Measurements from ENCODE around the gene EFEMP1.

The EFEMP1 gene, protein sequence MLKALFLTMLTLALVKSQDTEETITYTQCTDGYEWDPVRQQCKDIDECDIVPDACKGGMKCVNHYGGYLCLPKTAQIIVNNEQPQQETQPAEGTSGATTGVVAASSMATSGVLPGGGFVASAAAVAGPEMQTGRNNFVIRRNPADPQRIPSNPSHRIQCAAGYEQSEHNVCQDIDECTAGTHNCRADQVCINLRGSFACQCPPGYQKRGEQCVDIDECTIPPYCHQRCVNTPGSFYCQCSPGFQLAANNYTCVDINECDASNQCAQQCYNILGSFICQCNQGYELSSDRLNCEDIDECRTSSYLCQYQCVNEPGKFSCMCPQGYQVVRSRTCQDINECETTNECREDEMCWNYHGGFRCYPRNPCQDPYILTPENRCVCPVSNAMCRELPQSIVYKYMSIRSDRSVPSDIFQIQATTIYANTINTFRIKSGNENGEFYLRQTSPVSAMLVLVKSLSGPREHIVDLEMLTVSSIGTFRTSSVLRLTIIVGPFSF

DNA sequence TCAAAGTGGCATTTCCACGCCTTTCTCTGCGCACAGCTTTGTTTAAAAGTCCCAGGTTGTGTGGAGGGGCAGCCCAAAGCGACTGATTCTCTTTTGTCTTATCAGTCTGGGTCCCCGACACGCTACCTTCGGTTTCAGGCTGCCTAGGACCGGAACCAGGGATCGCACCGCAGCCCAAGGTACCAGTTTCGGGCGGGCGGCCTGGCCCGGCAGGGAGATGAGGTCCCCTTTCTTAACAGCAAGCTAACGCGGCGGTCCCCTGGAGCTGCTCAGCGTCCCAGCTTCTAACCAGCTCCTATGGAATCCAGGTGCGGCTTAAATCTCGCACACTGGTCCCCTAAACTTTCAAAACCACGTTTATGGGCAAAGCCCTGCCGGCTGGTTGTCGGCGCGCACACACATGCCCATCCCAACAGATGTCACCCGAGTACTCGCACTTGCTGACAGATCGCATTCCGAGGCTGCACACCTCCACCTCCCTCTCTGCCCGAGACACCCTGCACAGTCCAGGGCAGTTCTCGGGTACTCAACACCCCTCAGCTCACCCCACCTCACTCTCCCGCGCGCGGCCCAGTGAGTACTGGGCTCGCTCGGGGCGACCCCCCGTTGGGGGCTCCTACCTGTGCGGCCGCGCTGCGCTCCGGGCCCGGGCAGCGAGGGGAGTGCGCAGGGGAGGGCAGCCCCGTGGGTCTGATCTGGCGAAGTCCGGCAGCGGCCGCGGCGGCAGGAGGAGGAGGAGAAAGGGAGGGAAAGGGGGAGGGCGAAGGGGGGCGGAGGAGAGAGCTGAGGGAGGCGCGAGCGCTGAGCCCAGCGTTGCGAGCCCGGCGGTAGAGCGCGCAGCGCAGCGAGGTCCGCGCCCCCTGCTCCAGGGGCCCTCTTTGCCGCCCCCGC lies at the start of gene EFEMP1:
Gene EFEMP1 (minus strand): TSS at position 692 of the 891 bp plus-strand sequence. CDS start 1,342 bp downstream, outside the sequence.
- H3K9me3 ChIP-seq (ENCODE audit: control insufficient read depth in 5 of 5, low read length in 5 of 5), result no peaks in the 10 kb centered on the region
- peak within 1 kb of the TSS; percentile 50 to 92 (median 78) for H3K9ac ChIP-seq (ENCODE audit: low read length in 5 of 5)
- H3K36me3 ChIP-seq (ENCODE audit: control insufficient read depth in 5 of 5, insufficient read depth in 5 of 5, low read length in 5 of 5), result peaks cover 0 to 3% (median 2%) of the 10 kb centered on the region in 5 donors
- H3K4me1 ChIP-seq (ENCODE audit: control insufficient read depth in 5 of 5, insufficient read depth in 5 of 5, low read length in 5 of 5), result peaks cover 0 to 43% (median 28%) of the 10 kb centered on the region in 5 donors
- peak within 1 kb of the TSS; percentile 55 for H3K27ac ChIP-seq (ENCODE audit: low read depth, low read length)
- peaks cover 0 to 13% (median 0%) of the 10 kb centered on the region in 5 donors for H3K27me3 ChIP-seq (ENCODE audit: control insufficient read depth in 5 of 5, insufficient read depth in 4 of 5, low read length in 5 of 5)
- H3K4me3 ChIP-seq (ENCODE audit: low read depth in 1 of 5, low read length in 5 of 5), result peak within 1 kb of the TSS; percentile 76 to 96 (median 88)

- H3K27me3 ChIP-seq (ENCODE audit: control insufficient read depth in 5 of 5, insufficient read depth in 4 of 5, low read length in 5 of 5), result no peaks in the 10 kb centered on the region
- H3K27ac ChIP-seq (ENCODE audit: low read depth, low read length), result no peak overlapping the region
- H3K4me1 ChIP-seq (ENCODE audit: control insufficient read depth in 5 of 5, insufficient read depth in 5 of 5, low read length in 5 of 5), result peaks cover 0 to 18% (median 9%) of the 10 kb centered on the region in 5 donors
- H3K9ac ChIP-seq (ENCODE audit: low read length in 5 of 5), result no peak overlapping the region
- H3K36me3 ChIP-seq (ENCODE audit: control insufficient read depth in 5 of 5, insufficient read depth in 5 of 5, low read length in 5 of 5), result no peaks in the 10 kb centered on the region
- no peak overlapping the region for H3K4me3 ChIP-seq (ENCODE audit: low read depth in 1 of 5, low read length in 5 of 5)
- H3K9me3 ChIP-seq (ENCODE audit: control insufficient read depth in 5 of 5, low read length in 5 of 5), result no peaks in the 10 kb centered on the region
These were observed 46.9 kb upstream of the EFEMP1 start for GRCh38 chr2:55970500-55970899.

DNA sequence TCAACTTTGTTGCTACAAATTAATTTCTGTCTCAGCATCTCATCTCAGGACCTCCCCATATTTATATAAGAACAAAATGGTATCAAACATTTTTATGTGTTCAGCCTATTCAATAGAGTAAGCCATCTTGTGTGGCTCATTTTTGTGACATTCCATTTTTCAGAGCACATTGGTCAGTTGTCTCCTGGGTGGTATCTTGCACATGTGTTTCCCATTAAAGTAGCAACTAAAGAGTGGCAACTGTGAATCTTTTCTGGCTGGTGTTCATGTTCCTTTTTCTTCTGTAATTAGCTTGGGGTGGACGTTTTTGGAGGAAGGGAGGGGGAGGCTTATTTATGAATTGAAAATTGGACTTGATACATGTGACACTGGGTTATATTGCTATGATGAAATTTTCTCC lies 45.4 kb upstream of the EFEMP1 start:
- Histone ChIP-seq H3K4me3 (ENCODE audit: low read depth in 1 of 5, low read length in 5 of 5) (no peak overlapping the region), H3K9ac (ENCODE audit: low read length in 5 of 5) (no peak overlapping the region), H3K9me3 (ENCODE audit: control insufficient read depth in 5 of 5, low read length in 5 of 5) (no peaks in the 10 kb centered on the region), H3K27ac (ENCODE audit: low read depth, low read length) (no peak overlapping the region), H3K27me3 (ENCODE audit: control insufficient read depth in 5 of 5, insufficient read depth in 4 of 5, low read length in 5 of 5) (no peaks in the 10 kb centered on the region), H3K36me3 (ENCODE audit: control insufficient read depth in 5 of 5, insufficient read depth in 5 of 5, low read length in 5 of 5) (no peaks in the 10 kb centered on the region), H3K4me1 (ENCODE audit: control insufficient read depth in 5 of 5, insufficient read depth in 5 of 5, low read length in 5 of 5) (peaks cover 0 to 22% (median 13%) of the 10 kb centered on the region in 5 donors)

GRCh38 chr2:55966401-55967118 lies 43.0 kb upstream of the EFEMP1 start:
- no peak overlapping the region for H3K9ac ChIP-seq (ENCODE audit: low read length in 5 of 5)
- H3K9me3 ChIP-seq (ENCODE audit: control insufficient read depth in 5 of 5, low read length in 5 of 5), result no peaks in the 10 kb centered on the region
- no peaks in the 10 kb centered on the region for H3K36me3 ChIP-seq (ENCODE audit: control insufficient read depth in 5 of 5, insufficient read depth in 5 of 5, low read length in 5 of 5)
- no peak overlapping the region for H3K4me3 ChIP-seq (ENCODE audit: low read depth in 1 of 5, low read length in 5 of 5)
- peaks cover 0 to 22% (median 13%) of the 10 kb centered on the region in 5 donors for H3K4me1 ChIP-seq (ENCODE audit: control insufficient read depth in 5 of 5, insufficient read depth in 5 of 5, low read length in 5 of 5)
- peak overlapping the region; percentile 45 for H3K27ac ChIP-seq (ENCODE audit: low read depth, low read length)
- H3K27me3 ChIP-seq (ENCODE audit: control insufficient read depth in 5 of 5, insufficient read depth in 4 of 5, low read length in 5 of 5), result no peaks in the 10 kb centered on the region

- Histone ChIP-seq H3K4me1 (ENCODE audit: control insufficient read depth in 5 of 5, insufficient read depth in 5 of 5, low read length in 5 of 5) (peaks cover 0 to 21% (median 13%) of the 10 kb centered on the region in 5 donors), H3K4me3 (ENCODE audit: low read depth in 1 of 5, low read length in 5 of 5) (no peak overlapping the region)
These were observed 42.4 kb upstream of the EFEMP1 start for GRCh38 chr2:55965966-55966365.

GRCh38 chr2:55965276-55965675 lies 41.7 kb upstream of the EFEMP1 start:
- Histone ChIP-seq H3K36me3 (ENCODE audit: control insufficient read depth in 5 of 5, insufficient read depth in 5 of 5, low read length in 5 of 5) (no peaks in the 10 kb centered on the region), H3K4me1 (ENCODE audit: control insufficient read depth in 5 of 5, insufficient read depth in 5 of 5, low read length in 5 of 5) (peaks cover 0 to 18% (median 13%) of the 10 kb centered on the region in 5 donors), H3K9me3 (ENCODE audit: control insufficient read depth in 5 of 5, low read length in 5 of 5) (no peaks in the 10 kb centered on the region), H3K9ac (ENCODE audit: low read length in 5 of 5) (peak overlapping the region in 1 of 5 donors; percentile 41), H3K27ac (ENCODE audit: low read depth, low read length) (peak overlapping the region; percentile 45), H3K27me3 (ENCODE audit: control insufficient read depth in 5 of 5, insufficient read depth in 4 of 5, low read length in 5 of 5) (no peaks in the 10 kb centered on the region), H3K4me3 (ENCODE audit: low read depth in 1 of 5, low read length in 5 of 5) (no peak overlapping the region)

More at GRCh38 chr2:55965966-55966365, 42.4 kb upstream of the EFEMP1 start:
- no peaks in the 10 kb centered on the region for H3K27me3 ChIP-seq (ENCODE audit: control insufficient read depth in 5 of 5, insufficient read depth in 4 of 5, low read length in 5 of 5)
- no peaks in the 10 kb centered on the region for H3K36me3 ChIP-seq (ENCODE audit: control insufficient read depth in 5 of 5, insufficient read depth in 5 of 5, low read length in 5 of 5)
- H3K27ac ChIP-seq (ENCODE audit: low read depth, low read length), result peak overlapping the region; percentile 45
- no peaks in the 10 kb centered on the region for H3K9me3 ChIP-seq (ENCODE audit: control insufficient read depth in 5 of 5, low read length in 5 of 5)
- H3K9ac ChIP-seq (ENCODE audit: low read length in 5 of 5), result no peak overlapping the region

DNA sequence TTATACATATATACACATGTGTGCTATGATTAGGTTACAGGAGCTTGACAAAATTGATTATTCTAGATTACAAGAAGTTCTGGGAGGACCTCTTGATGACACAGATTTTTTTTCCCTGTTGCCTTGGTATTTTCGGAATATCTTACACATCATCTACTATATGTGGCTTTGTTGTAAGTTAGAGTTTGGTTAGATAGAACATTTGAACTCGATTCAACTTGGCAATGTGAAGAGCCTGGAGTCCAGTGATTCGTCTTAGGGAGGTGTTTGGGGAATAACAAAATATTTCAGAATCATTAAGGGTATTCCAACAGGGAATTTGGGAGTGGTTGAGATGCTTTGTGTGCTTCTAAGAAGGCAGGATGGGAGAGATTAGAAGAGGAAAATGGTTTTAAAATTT lies 39.3 kb upstream of the EFEMP1 start:
- Histone ChIP-seq H3K27me3 (ENCODE audit: control insufficient read depth in 5 of 5, insufficient read depth in 4 of 5, low read length in 5 of 5) (no peaks in the 10 kb centered on the region), H3K27ac (ENCODE audit: low read depth, low read length) (no peak overlapping the region), H3K4me3 (ENCODE audit: low read depth in 1 of 5, low read length in 5 of 5) (no peak overlapping the region), H3K4me1 (ENCODE audit: control insufficient read depth in 5 of 5, insufficient read depth in 5 of 5, low read length in 5 of 5) (peaks cover 0 to 25% (median 19%) of the 10 kb centered on the region in 5 donors), H3K9me3 (ENCODE audit: control insufficient read depth in 5 of 5, low read length in 5 of 5) (no peaks in the 10 kb centered on the region), H3K36me3 (ENCODE audit: control insufficient read depth in 5 of 5, insufficient read depth in 5 of 5, low read length in 5 of 5) (no peaks in the 10 kb centered on the region), H3K9ac (ENCODE audit: low read length in 5 of 5) (no peak overlapping the region)

DNA sequence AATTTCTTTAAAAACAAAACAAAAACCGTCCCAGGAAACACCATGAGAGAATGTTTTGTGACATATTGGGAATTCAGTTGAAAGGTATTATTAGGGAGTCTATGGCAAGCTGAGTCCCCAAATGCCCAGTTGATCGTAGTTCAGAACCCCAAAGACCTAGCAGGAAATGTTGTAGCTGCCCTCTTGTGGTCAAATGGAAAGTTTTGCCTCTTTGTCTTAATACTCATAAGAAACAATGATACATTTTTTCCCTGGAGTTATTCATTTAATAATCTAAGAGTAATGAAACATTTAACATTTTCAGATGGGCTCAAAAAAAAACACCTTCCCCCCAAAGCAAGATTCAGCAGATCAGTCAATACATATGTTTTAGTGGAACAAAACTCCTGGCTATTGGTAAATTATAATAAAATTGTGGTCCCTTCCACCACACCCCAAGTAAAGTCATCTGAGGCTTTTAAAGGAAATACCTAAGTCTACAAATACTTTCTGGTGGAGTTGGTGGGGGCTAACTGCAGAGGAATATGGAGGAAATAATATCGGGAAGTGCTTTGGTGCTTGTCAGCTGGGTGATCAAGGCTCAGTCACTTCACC lies 37.8 kb upstream of the EFEMP1 start:
- Histone ChIP-seq H3K9me3 (ENCODE audit: control insufficient read depth in 5 of 5, low read length in 5 of 5) (no peaks in the 10 kb centered on the region), H3K27me3 (ENCODE audit: control insufficient read depth in 5 of 5, insufficient read depth in 4 of 5, low read length in 5 of 5) (no peaks in the 10 kb centered on the region), H3K4me3 (ENCODE audit: low read depth in 1 of 5, low read length in 5 of 5) (peak overlapping the region in 2 of 5 donors; percentile 17 to 52), H3K27ac (ENCODE audit: low read depth, low read length) (no peak overlapping the region), H3K9ac (ENCODE audit: low read length in 5 of 5) (peak overlapping the region in 2 of 5 donors; percentile 11 to 22), H3K36me3 (ENCODE audit: control insufficient read depth in 5 of 5, insufficient read depth in 5 of 5, low read length in 5 of 5) (no peaks in the 10 kb centered on the region), H3K4me1 (ENCODE audit: control insufficient read depth in 5 of 5, insufficient read depth in 5 of 5, low read length in 5 of 5) (peaks cover 0 to 30% (median 19%) of the 10 kb centered on the region in 5 donors)

DNA sequence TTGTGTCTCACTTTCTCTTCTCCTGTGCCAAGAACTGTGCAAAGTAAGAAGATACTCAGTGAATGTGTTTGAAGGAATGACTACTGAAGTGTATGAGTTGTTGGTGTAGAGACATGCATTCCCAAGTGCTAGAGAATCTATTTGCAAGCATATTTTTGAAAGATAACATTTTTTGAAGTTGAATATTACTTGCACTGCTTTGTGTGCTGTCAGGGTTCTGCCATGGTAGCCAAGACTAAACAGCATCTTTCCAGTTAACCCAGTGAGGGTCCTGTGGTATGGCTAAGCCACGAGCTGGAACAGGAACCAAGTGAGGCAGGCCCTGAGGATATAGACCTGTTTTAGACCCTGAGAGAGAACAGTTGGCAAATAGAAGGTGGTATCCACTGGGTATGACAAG lies 35.2 kb upstream of the EFEMP1 start:
- Histone ChIP-seq H3K9me3 (ENCODE audit: control insufficient read depth in 5 of 5, low read length in 5 of 5) (no peaks in the 10 kb centered on the region), H3K36me3 (ENCODE audit: control insufficient read depth in 5 of 5, insufficient read depth in 5 of 5, low read length in 5 of 5) (no peaks in the 10 kb centered on the region), H3K4me3 (ENCODE audit: low read depth in 1 of 5, low read length in 5 of 5) (no peak overlapping the region), H3K27me3 (ENCODE audit: control insufficient read depth in 5 of 5, insufficient read depth in 4 of 5, low read length in 5 of 5) (no peaks in the 10 kb centered on the region), H3K9ac (ENCODE audit: low read length in 5 of 5) (no peak overlapping the region), H3K27ac (ENCODE audit: low read depth, low read length) (no peak overlapping the region), H3K4me1 (ENCODE audit: control insufficient read depth in 5 of 5, insufficient read depth in 5 of 5, low read length in 5 of 5) (peaks cover 0 to 30% (median 12%) of the 10 kb centered on the region in 5 donors)

All from subcutaneous abdominal adipose tissue (tissue), 5 donors.